Body of pancreas (tissue), 4 donors: ENCODE results near the gene CD34.

ENCODE experiments used
- POLR2A ChIP-seq, 3 donors: fragments of 450-650 bp; IDR thresholded peaks; one replicate each; pipeline ENCODE4 v1.6.1; 2016; ENCODE audit warnings: antibody characterized with exemption in 3 of 3, mild to moderate bottlenecking in 2 of 3
- TF ChIP-seq, protein P1 (sequence below), 7 experiments: fragments of 450-650 bp in 4 of 7; fragments of 200-600 bp in 3 of 7; sonication (generic) in 3 of 7; IDR thresholded peaks; one replicate each; pipeline ENCODE4 v1.5.1; 2016 to 2019; ENCODE audit warnings: antibody characterized with exemption in 7 of 7

DNA sequence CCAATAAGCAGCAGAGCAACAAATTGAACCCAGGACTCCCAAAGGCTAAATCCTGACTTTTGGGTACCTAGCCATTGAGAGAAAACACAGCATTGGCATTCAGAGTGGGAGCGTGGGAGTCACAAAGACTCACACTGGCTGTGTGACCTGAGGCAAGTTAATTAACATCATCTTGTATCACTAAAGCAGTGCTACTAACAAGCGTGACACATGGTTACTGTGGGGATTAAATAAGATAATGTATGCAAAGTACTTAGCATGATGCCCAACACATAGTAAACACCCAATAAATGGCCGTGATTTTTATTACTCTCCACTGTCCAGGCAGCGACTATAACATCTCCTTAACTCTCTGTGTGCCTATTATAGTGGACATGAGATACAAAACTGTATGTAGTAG lies 73.3 kb downstream of the CD34 start:
- no peak for TF ChIP-seq POLR2A (IDR thresholded peaks at IDR 0.05)
- TF ChIP-seq, protein P1, sequence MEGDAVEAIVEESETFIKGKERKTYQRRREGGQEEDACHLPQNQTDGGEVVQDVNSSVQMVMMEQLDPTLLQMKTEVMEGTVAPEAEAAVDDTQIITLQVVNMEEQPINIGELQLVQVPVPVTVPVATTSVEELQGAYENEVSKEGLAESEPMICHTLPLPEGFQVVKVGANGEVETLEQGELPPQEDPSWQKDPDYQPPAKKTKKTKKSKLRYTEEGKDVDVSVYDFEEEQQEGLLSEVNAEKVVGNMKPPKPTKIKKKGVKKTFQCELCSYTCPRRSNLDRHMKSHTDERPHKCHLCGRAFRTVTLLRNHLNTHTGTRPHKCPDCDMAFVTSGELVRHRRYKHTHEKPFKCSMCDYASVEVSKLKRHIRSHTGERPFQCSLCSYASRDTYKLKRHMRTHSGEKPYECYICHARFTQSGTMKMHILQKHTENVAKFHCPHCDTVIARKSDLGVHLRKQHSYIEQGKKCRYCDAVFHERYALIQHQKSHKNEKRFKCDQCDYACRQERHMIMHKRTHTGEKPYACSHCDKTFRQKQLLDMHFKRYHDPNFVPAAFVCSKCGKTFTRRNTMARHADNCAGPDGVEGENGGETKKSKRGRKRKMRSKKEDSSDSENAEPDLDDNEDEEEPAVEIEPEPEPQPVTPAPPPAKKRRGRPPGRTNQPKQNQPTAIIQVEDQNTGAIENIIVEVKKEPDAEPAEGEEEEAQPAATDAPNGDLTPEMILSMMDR (IDR thresholded peaks at IDR 0.05): no peak
